ENCODE measurements around the gene XAB2. TPM values are rescaled to one million over a fixed set of nuclear protein-coding genes. Genes with fewer than 3 reads are reported as not detected.
A peak's percentile ranks its signal among the peaks of the same experiment; 100 is the strongest.
"Not testable (repeated sequence)": the region's sequence is repeated elsewhere in the genome, so short reads cannot be mapped to it uniquely, and the experiment has no call there.

The XAB2 gene
- total RNA-seq, 2 experiments from 2014 or later, result 48.5 TPM

DNA sequence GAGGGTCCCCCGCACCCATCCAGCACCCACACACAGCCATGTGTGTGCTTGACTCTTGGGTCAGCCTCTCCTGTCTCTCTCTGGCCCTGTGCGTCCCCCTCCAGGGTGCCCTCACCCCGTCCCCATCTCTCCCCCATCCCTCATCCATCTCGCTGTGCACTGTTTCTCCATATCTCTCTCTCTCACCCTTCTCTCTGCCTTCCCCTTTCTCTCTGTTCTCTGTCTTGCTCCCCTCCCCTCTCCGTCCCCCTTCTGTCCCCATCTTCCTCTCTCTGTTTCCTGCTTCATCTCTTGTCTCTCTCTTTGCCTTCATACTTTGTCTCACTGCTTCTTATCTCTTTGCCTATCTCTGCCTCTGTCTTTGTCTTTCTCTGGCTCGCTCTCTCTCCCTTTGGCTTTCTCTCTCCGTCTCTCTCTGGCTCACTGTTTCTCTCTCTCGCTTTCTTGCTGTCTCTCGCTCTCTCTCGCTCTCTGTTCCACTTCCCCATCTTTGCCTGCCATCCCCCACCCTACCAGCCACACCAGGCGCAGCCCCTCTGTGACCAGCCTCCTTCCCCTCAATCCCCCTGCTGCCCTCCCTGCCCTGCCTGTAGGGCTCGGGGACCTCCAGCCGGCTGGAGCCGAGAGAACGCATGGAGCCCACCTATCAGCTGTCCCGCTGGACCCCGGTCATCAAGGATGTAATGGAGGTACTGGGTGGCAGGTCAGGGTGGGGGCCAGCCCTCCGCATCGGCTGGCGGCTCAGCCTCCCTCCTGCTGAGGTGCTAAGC lies 16.5 kb upstream of the XAB2 start:
- no peak overlapping the region for H3K27ac Mint-ChIP-seq
- H3K9me3 Mint-ChIP-seq, result no peaks in the 10 kb centered on the region
- peaks cover 18% of the 10 kb centered on the region for H3K36me3 Mint-ChIP-seq (ENCODE audit: low read depth)
- POLR2A ChIA-PET, result interaction anchor here (1.8 kb wide), 1 partner anchor 16 kb away, joined by 8 read pairs; the partner anchor contains the start of genes PET100 and XAB2
- H3K4me3 Mint-ChIP-seq, result no peak overlapping the region
- no peaks in the 10 kb centered on the region for H3K4me1 Mint-ChIP-seq
- DNase-seq, result no peak
- H3K27me3 Mint-ChIP-seq, result no peaks in the 10 kb centered on the region
- CTCF ChIA-PET, result no interaction called here

DNA sequence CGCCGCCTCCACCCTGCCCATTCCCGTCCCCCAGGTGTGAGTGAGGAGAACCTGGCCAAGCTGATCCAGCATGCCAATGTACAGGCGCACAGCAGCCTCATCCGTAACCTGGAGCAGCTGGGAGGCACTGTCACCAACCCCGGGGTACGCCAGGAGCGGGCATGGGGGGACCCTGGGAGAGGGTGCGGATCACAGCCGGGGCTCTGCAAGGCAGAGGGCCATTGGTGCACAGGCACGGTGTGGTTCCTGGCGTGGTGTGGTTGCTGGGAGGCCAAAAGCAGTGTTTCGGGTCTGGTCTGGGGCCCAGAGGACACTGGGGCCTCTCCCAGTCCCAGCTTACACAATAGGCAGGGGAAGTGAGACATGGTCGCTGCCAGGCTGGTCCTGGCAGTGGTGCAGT lies 15.8 kb upstream of the XAB2 start:
- H3K4me3 Mint-ChIP-seq, result no peak overlapping the region
- ChIA-PET POLR2A (interaction anchor here (1.8 kb wide), 1 partner anchor 15 kb away, joined by 8 read pairs; the partner anchor contains the start of genes PET100 and XAB2), CTCF (no interaction called here)
- H3K27me3 Mint-ChIP-seq, result no peaks in the 10 kb centered on the region
- no peak for DNase-seq
- no peaks in the 10 kb centered on the region for H3K9me3 Mint-ChIP-seq
- H3K4me1 Mint-ChIP-seq, result peaks cover 2% of the 10 kb centered on the region
- peaks cover 24% of the 10 kb centered on the region for H3K36me3 Mint-ChIP-seq (ENCODE audit: low read depth)
- no peak overlapping the region for H3K27ac Mint-ChIP-seq

DNA sequence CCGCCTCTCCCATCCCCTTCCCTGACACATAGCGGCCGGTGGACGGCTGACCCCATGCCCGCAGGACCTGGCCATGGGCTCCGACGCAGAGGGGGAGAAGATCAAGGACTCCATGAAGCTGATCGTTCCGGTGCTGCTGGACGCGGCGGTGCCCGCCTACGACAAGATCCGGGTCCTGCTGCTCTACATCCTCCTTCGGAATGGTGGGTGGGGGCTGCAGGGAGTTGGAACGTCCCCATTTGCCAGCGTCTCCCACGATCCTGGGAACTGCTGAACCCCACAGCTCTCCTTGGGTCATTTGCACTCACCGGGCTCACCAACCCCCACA lies 15.2 kb upstream of the XAB2 start:
- Mint-ChIP-seq H3K27ac (no peak overlapping the region), H3K4me1 (peaks cover 9% of the 10 kb centered on the region), H3K9me3 (peaks cover 5% of the 10 kb centered on the region), H3K36me3 (ENCODE audit: low read depth) (peaks cover 31% of the 10 kb centered on the region), H3K4me3 (no peak overlapping the region), H3K27me3 (no peaks in the 10 kb centered on the region)
- POLR2A ChIA-PET, result interaction anchor here (1.2 to 1.8 kb wide), 2 partner anchors 15 to 225 kb away, joined by 3 to 8 read pairs; partner anchors contain the start of genes PET100 and XAB2
- DNase-seq, result no peak
- CTCF ChIA-PET, result no interaction called here

DNA sequence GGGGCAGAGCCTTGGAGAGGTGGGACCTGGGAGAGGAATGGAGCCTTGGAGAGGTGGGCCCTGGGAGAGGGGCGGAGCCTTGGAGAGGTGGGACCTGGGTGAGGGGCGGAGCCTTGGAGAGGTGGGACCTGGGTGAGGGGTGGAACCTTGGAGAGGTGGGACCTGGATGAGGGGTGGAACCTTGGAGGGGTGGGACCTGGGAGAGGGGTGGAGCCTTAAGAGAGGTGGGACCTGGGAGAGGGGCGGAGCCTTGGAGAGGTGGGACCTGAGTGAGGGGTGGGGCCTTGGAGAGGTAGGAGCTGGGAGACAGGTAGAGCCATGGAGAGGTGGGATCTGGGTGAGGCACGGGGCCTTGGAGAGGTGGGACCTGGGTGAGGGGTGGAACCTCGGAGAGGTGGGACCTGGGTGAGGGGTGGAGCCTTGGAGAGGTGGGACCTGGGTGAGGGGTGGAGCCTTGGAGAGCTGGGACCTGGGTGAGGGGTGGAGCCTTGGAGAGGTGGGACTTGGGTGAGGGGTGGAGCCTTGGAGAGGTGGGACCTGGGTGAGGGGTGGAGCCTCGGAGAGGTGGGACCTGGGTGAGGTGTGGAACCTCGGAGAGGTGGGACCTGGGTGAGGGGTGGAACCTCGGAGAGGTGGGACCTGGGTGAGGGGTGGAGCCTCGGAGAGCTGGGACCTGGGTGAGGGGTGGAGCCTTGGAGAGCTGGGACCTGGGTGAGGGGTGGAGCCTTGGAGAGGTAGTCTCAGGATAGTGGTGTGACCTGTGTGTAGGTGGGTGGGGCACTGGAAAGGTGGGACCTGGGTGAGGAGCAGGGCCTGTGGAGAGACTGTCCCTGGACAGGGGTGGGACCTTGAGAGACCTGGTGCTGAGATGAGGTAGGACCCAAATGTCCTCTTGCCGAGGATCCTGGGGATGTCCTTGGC lies 14.5 kb upstream of the XAB2 start:
- CTCF ChIA-PET, H3K27me3 Mint-ChIP-seq: not testable (repeated sequence)

DNA sequence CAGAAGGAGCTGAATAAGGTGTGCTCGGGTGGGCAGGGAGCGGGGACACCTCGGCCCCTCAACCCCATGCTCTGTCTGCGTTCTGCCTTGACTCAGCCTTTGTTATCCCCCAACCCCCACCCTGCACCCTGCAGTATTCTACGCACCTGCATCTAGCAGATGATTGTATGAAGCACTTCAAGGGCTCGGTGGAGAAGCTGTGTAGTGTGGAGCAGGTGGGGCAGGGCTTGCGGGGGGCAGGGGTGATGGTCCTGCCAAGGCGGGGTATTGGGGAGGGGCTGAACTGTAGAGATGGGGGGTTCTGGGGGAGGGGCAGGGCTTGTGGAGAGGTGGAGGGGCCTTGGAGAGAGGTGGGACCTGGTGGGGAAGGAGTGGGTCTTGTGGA lies 13.7 kb upstream of the XAB2 start:
- Mint-ChIP-seq H3K4me3 (no peak overlapping the region), H3K9me3 (peaks cover 6% of the 10 kb centered on the region), H3K27me3 (no peaks in the 10 kb centered on the region), H3K36me3 (ENCODE audit: low read depth) (peaks cover 42% of the 10 kb centered on the region), H3K27ac (no peak overlapping the region), H3K4me1 (peaks cover 21% of the 10 kb centered on the region)
- DNase-seq, result no peak
- CTCF ChIA-PET, result no interaction called here
- POLR2A ChIA-PET, result interaction anchor here (2.7 kb wide), 1 partner anchor 13 kb away, joined by 11 read pairs; the partner anchor contains the start of genes PET100 and XAB2

More for the DNA sequence above, 14.5 kb upstream of the XAB2 start:
- H3K4me3 Mint-ChIP-seq, H3K27ac Mint-ChIP-seq, H3K9me3 Mint-ChIP-seq: not testable (repeated sequence)
- POLR2A ChIA-PET, result interaction anchor here (1.2 to 1.8 kb wide), 2 partner anchors 14 to 225 kb away, joined by 3 to 8 read pairs; partner anchors contain the start of genes PET100 and XAB2
- peak; percentile 31 for DNase-seq
- Mint-ChIP-seq H3K4me1 (peaks cover 13% of the 10 kb centered on the region), H3K36me3 (ENCODE audit: low read depth) (peaks cover 37% of the 10 kb centered on the region)

DNA sequence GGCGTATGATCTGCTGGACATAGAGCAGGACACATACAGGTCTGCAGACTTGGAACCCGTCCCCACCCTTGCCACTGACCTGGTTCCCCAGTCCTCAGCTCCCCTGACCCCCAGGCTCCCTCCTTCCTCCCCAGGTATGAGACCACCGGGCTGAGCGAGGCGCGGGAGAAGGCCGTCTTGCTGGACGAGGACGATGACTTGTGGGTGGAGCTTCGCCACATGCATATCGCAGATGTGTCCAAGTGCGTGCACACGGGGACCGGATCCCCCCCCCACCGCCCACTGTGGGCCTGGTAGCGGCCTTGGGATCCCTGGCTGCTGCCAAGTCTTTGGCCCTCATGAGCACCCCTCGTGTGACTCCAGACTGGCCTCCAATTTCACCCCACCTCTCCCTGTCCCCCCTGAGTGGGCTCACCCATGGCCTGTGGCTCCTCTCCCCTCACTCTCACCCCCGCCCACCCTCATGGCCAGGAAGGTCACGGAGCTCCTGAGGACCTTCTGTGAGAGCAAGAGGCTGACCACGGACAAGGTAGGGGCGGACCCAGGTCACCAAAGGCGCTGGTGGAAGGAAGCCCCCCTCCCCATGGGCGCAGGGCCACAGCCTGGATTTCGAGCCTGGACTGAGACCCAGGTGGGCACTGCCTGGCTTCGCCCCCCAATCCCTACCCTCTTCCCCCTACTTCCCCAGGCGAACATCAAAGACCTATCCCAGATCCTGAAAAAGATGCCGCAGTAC lies 13.1 kb upstream of the XAB2 start:
- Mint-ChIP-seq H3K36me3 (ENCODE audit: low read depth) (peaks cover 45% of the 10 kb centered on the region), H3K9me3 (peaks cover 6% of the 10 kb centered on the region), H3K4me3 (no peak overlapping the region), H3K4me1 (peaks cover 27% of the 10 kb centered on the region), H3K27ac (no peak overlapping the region), H3K27me3 (no peaks in the 10 kb centered on the region)
- ChIA-PET POLR2A (interaction anchor here (2.7 kb wide), 1 partner anchor 13 kb away, joined by 11 read pairs; the partner anchor contains the start of genes PET100 and XAB2), CTCF (no interaction called here)
- no peak for DNase-seq

DNA sequence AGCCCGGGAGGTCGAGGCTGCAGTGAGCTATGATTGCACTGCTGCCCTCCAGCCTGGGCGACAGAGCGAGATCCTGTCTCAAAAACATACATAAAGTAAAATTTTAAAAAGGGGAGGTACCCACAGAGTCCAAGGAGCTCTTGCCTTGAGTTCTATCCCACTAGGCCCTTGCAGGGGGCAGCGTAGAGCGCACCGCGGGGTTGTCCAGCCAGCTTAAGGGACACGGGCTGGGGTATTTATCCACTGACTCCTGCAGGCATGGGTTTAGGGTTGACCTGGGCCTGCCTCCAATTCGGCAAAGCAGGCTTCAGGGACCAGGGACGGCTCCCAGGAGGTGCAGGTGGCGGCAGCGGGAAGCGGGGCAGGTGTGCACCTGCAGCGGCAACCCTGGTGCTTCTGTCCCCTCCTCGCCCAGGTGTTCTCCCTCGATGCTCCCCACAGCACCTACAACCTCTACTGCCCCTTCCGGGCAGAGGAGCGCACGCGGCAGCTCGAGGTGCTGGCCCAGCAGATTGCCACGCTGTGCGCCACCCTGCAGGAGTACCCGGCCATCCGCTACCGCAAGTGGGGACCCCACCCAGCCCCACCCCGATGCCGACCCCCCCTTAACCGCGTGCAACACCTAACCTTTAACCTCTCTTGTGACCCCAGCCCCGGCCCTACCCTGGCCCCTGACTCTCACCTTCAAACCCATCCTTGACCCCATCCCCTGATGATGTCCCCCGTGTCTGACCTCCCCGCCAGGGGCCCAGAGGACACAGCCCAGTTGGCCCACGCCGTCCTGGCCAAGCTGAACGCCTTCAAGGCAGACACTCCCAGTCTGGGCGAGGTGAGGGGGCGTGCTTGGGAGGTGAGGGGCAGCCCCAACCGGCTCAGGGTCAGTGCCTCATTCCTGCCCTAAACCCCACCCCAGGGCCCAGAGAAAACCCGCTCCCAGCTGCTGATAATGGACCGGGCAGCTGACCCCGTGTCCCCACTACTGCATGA lies 12.2 kb upstream of the XAB2 start:
- no peak for DNase-seq
- no peak overlapping the region for H3K4me3 Mint-ChIP-seq
- peaks cover 46% of the 10 kb centered on the region for H3K36me3 Mint-ChIP-seq (ENCODE audit: low read depth)
- peaks cover 29% of the 10 kb centered on the region for H3K4me1 Mint-ChIP-seq
- peaks cover 6% of the 10 kb centered on the region for H3K9me3 Mint-ChIP-seq
- H3K27ac Mint-ChIP-seq, result no peak overlapping the region
- CTCF ChIA-PET, result no interaction called here
- no peaks in the 10 kb centered on the region for H3K27me3 Mint-ChIP-seq
- POLR2A ChIA-PET, result interaction anchor here (2.7 kb wide), 1 partner anchor 12 kb away, joined by 11 read pairs; the partner anchor contains the start of genes PET100 and XAB2

DNA sequence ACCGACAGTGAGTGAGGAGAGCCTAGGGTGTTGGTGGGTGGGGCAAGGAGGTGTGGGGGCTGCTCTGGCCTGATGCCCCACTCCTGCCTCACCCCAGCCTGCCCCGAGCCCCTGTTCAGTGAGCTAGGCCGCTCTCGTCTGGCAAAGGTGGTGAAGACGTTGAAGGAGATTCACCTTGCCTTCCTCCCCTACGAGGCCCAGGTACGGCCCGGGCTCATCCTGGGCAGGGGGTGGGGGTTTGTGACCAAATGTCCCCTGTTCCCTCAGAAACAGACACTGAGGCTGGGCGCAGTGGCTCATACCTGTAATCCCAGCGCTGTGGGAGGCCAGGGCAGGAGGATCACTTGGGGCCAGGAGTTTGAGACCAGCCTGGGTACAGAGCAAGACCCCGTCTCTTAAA lies 11.5 kb upstream of the XAB2 start:
- Mint-ChIP-seq H3K27me3 (no peaks in the 10 kb centered on the region), H3K4me1 (peaks cover 37% of the 10 kb centered on the region), H3K9me3 (peaks cover 6% of the 10 kb centered on the region), H3K36me3 (ENCODE audit: low read depth) (peaks cover 44% of the 10 kb centered on the region), H3K4me3 (no peak overlapping the region), H3K27ac (no peak overlapping the region)
- DNase-seq, result no peak
- ChIA-PET POLR2A (interaction anchor here (2.7 kb wide), 1 partner anchor 11 kb away, joined by 11 read pairs; the partner anchor contains the start of genes PET100 and XAB2), CTCF (no interaction called here)

DNA sequence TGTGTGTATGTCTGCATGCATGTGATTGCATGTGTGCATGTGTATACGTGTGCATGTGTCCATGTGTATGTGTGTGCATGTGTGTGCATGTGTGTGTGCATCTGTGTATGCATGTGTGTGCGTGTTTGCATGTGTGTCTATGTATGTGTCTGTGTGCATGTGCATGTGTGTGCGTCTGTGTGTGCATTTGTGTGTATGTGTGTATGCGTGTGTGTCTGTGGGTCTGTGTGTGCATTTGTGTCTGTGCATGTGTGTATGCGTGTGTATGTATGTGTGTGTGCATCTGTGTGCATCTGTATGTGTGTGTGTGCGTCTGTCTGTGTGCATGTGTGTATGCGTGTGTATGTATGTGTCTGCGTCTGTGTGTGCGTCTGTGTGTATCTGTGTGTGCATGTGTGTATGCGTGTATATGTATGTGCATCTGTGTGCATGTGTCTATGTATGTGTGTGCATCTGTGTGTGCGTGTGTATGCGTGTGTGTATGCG lies 10.6 kb upstream of the XAB2 start:
- Mint-ChIP-seq H3K27ac (no peak overlapping the region), H3K9me3 (peaks cover 6% of the 10 kb centered on the region), H3K4me3 (peak overlapping the region; percentile 24), H3K4me1 (peaks cover 37% of the 10 kb centered on the region), H3K36me3 (ENCODE audit: low read depth) (peaks cover 42% of the 10 kb centered on the region), H3K27me3 (no peaks in the 10 kb centered on the region)
- ChIA-PET POLR2A (no interaction called here), CTCF (no interaction called here)
- no peak for DNase-seq

DNA sequence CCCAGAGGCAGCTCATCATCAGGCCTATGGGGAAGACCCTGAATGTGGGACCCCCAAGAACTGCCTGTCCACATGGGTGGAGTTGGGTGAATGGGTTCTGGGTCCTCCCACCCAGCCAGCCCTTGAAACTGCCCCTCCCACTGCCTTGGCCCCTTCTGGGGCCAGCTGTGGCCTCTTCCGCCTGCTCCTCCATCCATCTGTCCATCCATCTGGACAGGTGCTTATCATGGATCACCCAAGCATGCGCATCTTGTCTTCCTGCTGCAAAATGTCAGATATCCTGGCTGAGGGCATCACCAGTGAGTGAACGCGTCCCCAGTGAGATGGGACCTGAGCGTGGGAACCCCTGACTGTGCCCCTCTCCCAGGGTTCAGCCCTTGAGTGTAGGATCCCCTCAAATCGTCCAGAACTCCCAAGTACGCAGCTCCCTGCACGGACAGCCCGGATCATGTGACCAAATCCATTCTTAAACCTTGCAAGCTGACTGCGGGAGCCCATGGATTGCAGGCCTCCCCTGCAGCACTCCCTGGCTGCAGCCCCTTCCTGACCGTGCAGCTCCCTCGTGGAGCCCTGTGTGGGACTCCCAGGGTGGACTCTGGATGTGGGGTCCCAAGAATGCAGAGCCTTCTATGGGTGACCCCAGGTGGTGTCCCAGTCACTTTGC lies 9.6 kb upstream of the XAB2 start:
- Mint-ChIP-seq H3K36me3 (ENCODE audit: low read depth) (peaks cover 35% of the 10 kb centered on the region), H3K9me3 (peaks cover 6% of the 10 kb centered on the region), H3K27ac (no peak overlapping the region), H3K4me3 (peak overlapping the region; percentile 44), H3K4me1 (peaks cover 37% of the 10 kb centered on the region), H3K27me3 (no peaks in the 10 kb centered on the region)
- ChIA-PET CTCF (interaction anchor here (1.8 kb wide), 1 partner anchor 71 kb away, joined by 12 read pairs; no protein-coding TSS in a partner anchor), POLR2A (interaction anchor here (2.7 kb wide), 1 partner anchor 11 kb away, joined by 35 read pairs; the partner anchor contains the start of genes PET100 and XAB2)
- DNase-seq, result no peak
